Neural crest cell (in vitro differentiated cells): ENCODE results near the gene PLEKHH3. TPM values are rescaled to one million over a fixed set of nuclear protein-coding genes. Genes with fewer than 3 reads are reported as not detected.

Experiments
- DNase-seq: peaks from one replicate; pipeline ENCODE4 v3.0.0; 2021; ENCODE audit warnings: low read depth, mixed read lengths, low spot score
- H3K27ac Mint-ChIP-seq: one replicate; pipeline ENCODE4 v1.8.0; 2021; ENCODE audit warnings: mild to moderate bottlenecking, mixed read lengths; ENCODE audit not compliant: unreplicated experiment
- H3K27me3 Mint-ChIP-seq: 2 replicates; pipeline ENCODE4 v1.8.0; 2021; ENCODE audit warnings: low read depth, mild to moderate bottlenecking, mixed read lengths
- H3K36me3 Mint-ChIP-seq: 2 replicates; pipeline ENCODE4 v1.8.0; 2021; ENCODE audit warnings: low read depth, mild to moderate bottlenecking, mixed read lengths
- H3K4me1 Mint-ChIP-seq: 2 replicates; pipeline ENCODE4 v1.8.0; 2021; ENCODE audit warnings: mixed read lengths
- H3K4me3 Mint-ChIP-seq: one replicate; pipeline ENCODE4 v1.8.0; 2021; ENCODE audit warnings: mild to moderate bottlenecking, mixed read lengths
- H3K9me3 Mint-ChIP-seq: 2 replicates; pipeline ENCODE4 v1.8.0; 2021; ENCODE audit warnings: mixed read lengths
- total RNA-seq: library from RNA; stranded (reverse); gene quantifications from 2 replicates; pipeline ENCODE4 v1.2.1, GENCODE V29; 2021
- TF ChIP-seq, protein P1 (sequence below): fragments of 200-600 bp; sonication (generic); conservative IDR thresholded peaks from 2 replicates; pipeline ENCODE4 v1.5.0; 2021; ENCODE audit warnings: antibody characterized with exemption, mild to moderate bottlenecking

PLEKHH3 gene
- total RNA-seq, 1 donor from 2014 or later = 20.8 TPM

DNA sequence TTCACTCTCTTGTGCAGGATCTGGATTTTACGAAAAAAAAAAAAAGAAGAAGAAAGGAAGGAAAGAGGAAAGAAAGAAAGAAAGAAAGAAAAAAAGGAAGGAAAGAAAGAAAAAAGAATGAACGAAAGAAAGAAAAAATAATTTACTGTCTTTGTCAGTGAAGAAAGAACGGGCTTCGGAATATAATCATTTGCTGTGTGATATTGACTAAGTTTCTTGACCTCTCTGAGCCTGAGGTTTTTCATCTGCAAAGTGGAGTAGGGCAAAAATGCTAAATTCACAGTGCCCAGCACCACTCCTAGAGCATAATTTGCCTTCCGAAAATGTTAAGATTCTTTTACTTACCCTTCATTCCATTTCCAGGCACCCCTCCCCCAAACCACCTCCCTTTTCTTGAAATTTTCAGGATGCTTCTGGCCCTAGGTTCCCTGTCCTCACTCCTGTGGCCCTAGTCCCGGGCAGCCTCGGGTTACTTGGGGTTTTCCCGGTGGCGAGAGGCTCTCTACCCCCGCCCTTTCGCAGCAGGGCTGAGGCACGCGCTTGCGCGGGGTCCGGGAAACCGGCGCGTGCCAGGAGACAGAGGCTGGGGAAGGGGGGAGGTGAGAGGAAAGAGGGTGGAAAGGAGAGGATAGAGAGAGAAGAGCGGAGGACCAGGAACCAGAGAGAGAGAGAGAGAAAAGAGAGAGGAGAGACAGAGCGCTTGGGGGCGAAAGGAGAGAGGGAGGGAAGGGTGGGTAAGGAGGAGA, 5.4 kb upstream of the PLEKHH3 start, which contains the start of gene CNTNAP1:
Gene CNTNAP1, plus strand, starts transcription at position 556 of the 746 bp plus-strand sequence. CDS start 299 bp downstream, outside the sequence.
- H3K36me3 Mint-ChIP-seq = peaks cover 7% of the 10 kb centered on the region
- H3K9me3 Mint-ChIP-seq = no peaks in the 10 kb centered on the region
- H3K4me3 Mint-ChIP-seq = peak within 1 kb of the TSS; percentile 91
- peak within 1 kb of the TSS; percentile 87 for H3K27ac Mint-ChIP-seq
- TF ChIP-seq, protein P1, sequence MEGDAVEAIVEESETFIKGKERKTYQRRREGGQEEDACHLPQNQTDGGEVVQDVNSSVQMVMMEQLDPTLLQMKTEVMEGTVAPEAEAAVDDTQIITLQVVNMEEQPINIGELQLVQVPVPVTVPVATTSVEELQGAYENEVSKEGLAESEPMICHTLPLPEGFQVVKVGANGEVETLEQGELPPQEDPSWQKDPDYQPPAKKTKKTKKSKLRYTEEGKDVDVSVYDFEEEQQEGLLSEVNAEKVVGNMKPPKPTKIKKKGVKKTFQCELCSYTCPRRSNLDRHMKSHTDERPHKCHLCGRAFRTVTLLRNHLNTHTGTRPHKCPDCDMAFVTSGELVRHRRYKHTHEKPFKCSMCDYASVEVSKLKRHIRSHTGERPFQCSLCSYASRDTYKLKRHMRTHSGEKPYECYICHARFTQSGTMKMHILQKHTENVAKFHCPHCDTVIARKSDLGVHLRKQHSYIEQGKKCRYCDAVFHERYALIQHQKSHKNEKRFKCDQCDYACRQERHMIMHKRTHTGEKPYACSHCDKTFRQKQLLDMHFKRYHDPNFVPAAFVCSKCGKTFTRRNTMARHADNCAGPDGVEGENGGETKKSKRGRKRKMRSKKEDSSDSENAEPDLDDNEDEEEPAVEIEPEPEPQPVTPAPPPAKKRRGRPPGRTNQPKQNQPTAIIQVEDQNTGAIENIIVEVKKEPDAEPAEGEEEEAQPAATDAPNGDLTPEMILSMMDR = no peak
- H3K27me3 Mint-ChIP-seq = peaks cover 5% of the 10 kb centered on the region
- DNase-seq = peak; percentile 50
- H3K4me1 Mint-ChIP-seq = peaks cover 55% of the 10 kb centered on the region

DNA sequence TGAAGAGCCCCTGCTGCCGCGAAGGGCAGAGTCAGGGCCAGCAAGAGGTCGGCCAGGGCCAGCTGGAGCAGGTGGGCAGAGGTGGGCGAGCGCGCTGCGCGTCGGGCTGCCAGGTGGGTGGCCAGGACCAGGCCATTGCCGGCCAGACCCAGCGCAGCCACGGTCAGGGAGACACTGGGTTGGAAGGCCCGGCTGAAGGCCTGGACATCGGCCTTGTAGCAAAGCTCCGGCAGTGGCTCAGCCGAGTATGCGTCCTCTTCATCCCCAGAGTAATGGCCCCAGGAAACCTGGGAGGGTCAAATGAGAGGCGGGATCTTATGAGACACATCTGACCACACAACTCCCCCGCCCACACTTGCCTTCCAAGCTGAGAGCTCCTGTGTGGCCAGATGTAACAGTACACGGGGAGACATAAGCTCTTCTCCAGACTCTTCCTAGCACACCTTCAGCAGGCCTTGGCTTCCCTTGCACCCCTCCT, 3.6 kb upstream of the PLEKHH3 start:
- peak overlapping the region; percentile 71 for H3K27ac Mint-ChIP-seq
- H3K4me1 Mint-ChIP-seq = peaks cover 52% of the 10 kb centered on the region
- no peaks in the 10 kb centered on the region for H3K9me3 Mint-ChIP-seq
- TF ChIP-seq, protein P1 = no peak
- peaks cover 8% of the 10 kb centered on the region for H3K27me3 Mint-ChIP-seq
- peak overlapping the region; percentile 74 for H3K4me3 Mint-ChIP-seq
- peaks cover under 1% of the 10 kb centered on the region for H3K36me3 Mint-ChIP-seq
- DNase-seq = no peak

DNA sequence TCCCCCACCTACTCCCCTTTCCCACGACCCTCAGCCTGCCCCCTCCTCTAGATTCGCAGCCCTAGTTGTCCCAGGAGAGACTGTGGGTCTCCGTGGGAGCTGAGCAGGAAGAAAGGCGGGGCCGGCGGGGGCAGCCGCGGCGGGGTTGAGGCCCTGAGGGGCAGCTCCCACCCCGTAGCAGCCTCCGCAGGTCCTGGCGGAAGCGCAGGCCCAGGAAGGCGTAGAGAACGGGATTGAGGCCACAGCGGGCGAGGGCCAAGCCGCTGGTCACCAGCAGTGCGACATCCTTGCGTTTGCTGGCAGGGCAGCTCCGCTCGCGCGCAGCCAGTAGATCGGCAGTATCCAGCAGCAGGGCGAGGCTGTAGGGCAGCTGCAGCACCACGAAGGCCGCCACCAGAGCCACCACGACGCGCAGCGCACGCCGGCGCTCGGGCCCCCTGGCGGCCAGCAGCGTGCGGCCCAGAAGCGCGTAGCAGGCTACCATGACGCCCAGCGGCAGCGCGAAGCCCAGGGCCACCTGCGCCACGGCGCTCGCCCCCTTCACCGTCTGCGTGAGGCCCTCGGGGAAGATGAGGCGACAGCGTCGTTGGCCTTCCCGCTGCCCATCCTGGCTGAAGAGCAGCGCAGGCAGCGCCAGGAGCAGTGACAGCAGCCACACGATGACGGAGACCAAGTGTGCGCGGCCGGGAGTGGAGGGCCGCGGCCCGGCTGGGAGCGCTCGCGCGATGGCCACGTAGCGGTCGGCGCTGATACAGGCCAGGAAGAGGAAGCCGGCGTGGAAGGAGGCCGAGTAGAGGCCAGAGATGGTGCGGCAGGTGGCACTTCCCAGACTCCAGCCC, 2.9 kb upstream of the PLEKHH3 start:
- Mint-ChIP-seq H3K9me3 (no peaks in the 10 kb centered on the region), H3K27ac (peak overlapping the region; percentile 97), H3K4me1 (peaks cover 54% of the 10 kb centered on the region), H3K4me3 (peak overlapping the region; percentile 80), H3K27me3 (peaks cover 13% of the 10 kb centered on the region), H3K36me3 (no peaks in the 10 kb centered on the region)
- TF ChIP-seq, protein P1 = peak; percentile 93
- DNase-seq = peak; percentile 73

DNA sequence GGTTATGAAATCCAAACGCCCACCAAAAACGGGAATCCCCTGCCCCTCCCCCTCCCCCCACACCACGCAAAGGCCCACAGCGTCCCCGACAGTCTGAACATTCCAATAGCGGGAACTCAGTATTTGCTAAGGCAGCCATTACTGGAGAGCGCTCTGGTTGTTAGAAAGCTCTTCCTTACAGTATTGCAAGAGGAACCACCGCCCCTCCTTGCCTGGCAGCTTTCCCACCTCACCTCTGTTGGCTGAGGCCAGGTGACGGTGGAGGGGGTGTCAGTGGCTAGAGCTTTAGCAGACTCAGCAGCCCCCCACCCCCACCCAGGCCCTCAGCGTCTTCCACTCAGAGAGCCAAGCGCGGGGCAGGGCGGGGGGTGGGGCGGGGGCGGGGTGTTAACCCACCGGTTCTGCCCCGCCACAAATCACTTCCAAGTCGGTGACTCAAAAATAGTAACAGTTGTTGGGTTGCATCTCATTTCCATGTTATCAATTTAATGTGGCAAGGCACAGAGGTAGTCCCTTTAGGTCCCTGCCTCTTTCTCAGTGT, 2.2 kb upstream of the PLEKHH3 start:
- H3K27ac Mint-ChIP-seq = peak overlapping the region; percentile 81
- H3K9me3 Mint-ChIP-seq = no peaks in the 10 kb centered on the region
- TF ChIP-seq, protein P1 = no peak
- H3K4me1 Mint-ChIP-seq = peaks cover 60% of the 10 kb centered on the region
- H3K27me3 Mint-ChIP-seq = peaks cover 19% of the 10 kb centered on the region
- H3K36me3 Mint-ChIP-seq = no peaks in the 10 kb centered on the region
- peak overlapping the region; percentile 97 for H3K4me3 Mint-ChIP-seq
- no peak for DNase-seq
